Osteoblast (primary cell): ENCODE measurements around the gene ITSN2. TPM values are rescaled to one million over a fixed set of nuclear protein-coding genes. Genes with fewer than 3 reads are reported as not detected.

Experiments used
- DNase-seq: peaks from one replicate; pipeline ENCODE4 v3.0.0; 2011; ENCODE audit warnings: low spot score, mixed read lengths; ENCODE audit not compliant: insufficient read length; ENCODE audit errors: missing footprints
- H2AFZ ChIP-seq: 2 replicates; pipeline ENCODE4 v1.6.0; 2011; ENCODE audit warnings: mild to moderate bottlenecking, low read length
- H3K27ac ChIP-seq: 2 replicates; pipeline ENCODE4 v1.5.1; 2011; ENCODE audit warnings: mild to moderate bottlenecking, low read depth, low read length, moderate library complexity
- H3K27me3 ChIP-seq: 2 replicates; pipeline ENCODE4 v1.6.0; 2012; ENCODE audit warnings: mild to moderate bottlenecking, control low read depth, inconsistent platforms, low read length, moderate library complexity; ENCODE audit not compliant: insufficient read depth
- H3K36me3 ChIP-seq: 2 replicates; pipeline ENCODE4 v1.5.1; 2011; ENCODE audit warnings: mild to moderate bottlenecking, low read length, control low read depth, moderate library complexity; ENCODE audit not compliant: insufficient read depth
- H3K4me1 ChIP-seq: 2 replicates; pipeline ENCODE4 v1.5.1; 2011; ENCODE audit warnings: mild to moderate bottlenecking, low read length, control low read depth, moderate library complexity; ENCODE audit not compliant: insufficient read depth
- H3K4me2 ChIP-seq: 2 replicates; pipeline ENCODE4 v1.6.0; 2011; ENCODE audit warnings: mild to moderate bottlenecking, low read length; ENCODE audit not compliant: insufficient read depth
- H3K4me3 ChIP-seq: fragments of 200-600 bp; sonication (generic); 3 replicates; pipeline ENCODE4 v1.5.1; 2012; ENCODE audit warnings: mild to moderate bottlenecking, low read length, inconsistent platforms; ENCODE audit not compliant: insufficient read depth
- H3K79me2 ChIP-seq: 2 replicates; pipeline ENCODE4 v1.6.0; 2012; ENCODE audit warnings: mild to moderate bottlenecking, low read length, control low read depth, inconsistent platforms; ENCODE audit not compliant: insufficient read depth
- H3K9me3 ChIP-seq: 2 replicates; pipeline ENCODE4 v1.5.1; 2011; ENCODE audit warnings: low read depth, low read length, control low read depth
- H4K20me1 ChIP-seq: 2 replicates; pipeline ENCODE4 v1.6.0; 2012; ENCODE audit warnings: mild to moderate bottlenecking, low read length, control low read depth; ENCODE audit not compliant: insufficient read depth
- CTCF ChIP-seq: IDR thresholded peaks from 2 replicates; pipeline ENCODE4 v1.5.1; 2011; ENCODE audit warnings: mild to moderate bottlenecking, low read depth, low read length, moderate library complexity; ENCODE audit errors: extremely low read depth
- total RNA-seq: library from RNA; depleted of rRNA; stranded (reverse); fragments of >200 nt; gene quantifications from 2 replicates; pipeline ENCODE4 v1.2.3, GENCODE V29; 2012

The ITSN2 gene
- total RNA-seq, 1 donor, result 33.7 TPM

GRCh38 chr2:24374301-24374700 lies 14.0 kb upstream of the ITSN2 start:
- no peaks in the 10 kb centered on the region for H4K20me1 ChIP-seq
- H3K36me3 ChIP-seq, result no peaks in the 10 kb centered on the region
- H2AFZ ChIP-seq, result no peak overlapping the region
- H3K27me3 ChIP-seq, result no peaks in the 10 kb centered on the region
- H3K4me2 ChIP-seq, result no peak overlapping the region
- H3K4me1 ChIP-seq, result no peaks in the 10 kb centered on the region
- no peak for TF ChIP-seq CTCF
- no peak overlapping the region for H3K27ac ChIP-seq
- no peak for DNase-seq
- H3K4me3 ChIP-seq, result no peak overlapping the region
- no peaks in the 10 kb centered on the region for H3K79me2 ChIP-seq
- H3K9me3 ChIP-seq, result no peaks in the 10 kb centered on the region

- Histone ChIP-seq H3K4me1 (no peaks in the 10 kb centered on the region), H3K36me3 (no peaks in the 10 kb centered on the region), H3K4me2 (no peak overlapping the region), H3K79me2 (no peaks in the 10 kb centered on the region), H2AFZ (no peak overlapping the region), H3K9me3 (no peaks in the 10 kb centered on the region), H3K27ac (no peak overlapping the region), H3K4me3 (no peak overlapping the region), H3K27me3 (no peaks in the 10 kb centered on the region), H4K20me1 (no peaks in the 10 kb centered on the region)
- no peak for DNase-seq
- TF ChIP-seq CTCF, result no peak
Observed at GRCh38 chr2:24372033-24372432, 11.7 kb upstream of the ITSN2 start.

GRCh38 chr2:24365826-24366225 lies 5.5 kb upstream of the ITSN2 start:
- Histone ChIP-seq H3K27ac (no peak overlapping the region), H3K36me3 (no peaks in the 10 kb centered on the region), H3K4me1 (no peaks in the 10 kb centered on the region), H3K79me2 (no peaks in the 10 kb centered on the region), H2AFZ (no peak overlapping the region), H3K4me3 (no peak overlapping the region), H3K27me3 (no peaks in the 10 kb centered on the region), H3K4me2 (no peak overlapping the region), H4K20me1 (no peaks in the 10 kb centered on the region), H3K9me3 (no peaks in the 10 kb centered on the region)
- no peak for DNase-seq
- TF ChIP-seq CTCF, result no peak

GRCh38 chr2:24365051-24365450 lies 4.7 kb upstream of the ITSN2 start:
- peaks cover 8% of the 10 kb centered on the region for H3K79me2 ChIP-seq
- H3K4me3 ChIP-seq, result no peak overlapping the region
- H3K36me3 ChIP-seq, result no peaks in the 10 kb centered on the region
- no peak for DNase-seq
- no peaks in the 10 kb centered on the region for H3K27me3 ChIP-seq
- H3K4me2 ChIP-seq, result no peak overlapping the region
- H3K4me1 ChIP-seq, result no peaks in the 10 kb centered on the region
- H2AFZ ChIP-seq, result no peak overlapping the region
- H3K27ac ChIP-seq, result no peak overlapping the region
- no peak for TF ChIP-seq CTCF
- H3K9me3 ChIP-seq, result no peaks in the 10 kb centered on the region
- no peaks in the 10 kb centered on the region for H4K20me1 ChIP-seq
